HepG2 (cell line): Measurements from ENCODE around the gene MAP3K8. TPM values are rescaled to one million over a fixed set of nuclear protein-coding genes. Genes with fewer than 3 reads are reported as not detected.
A peak's percentile ranks its signal among the peaks of the same experiment; 100 is the strongest.

ENCODE experiments used
- ATAC-seq: fragments of 200-7000 bp; cut with Tn5 transposase; 3 replicates; pipeline ENCODE4 v1.9.1; 2020; ENCODE audit warnings: mild to moderate bottlenecking, moderate library complexity
- BruUV-seq: library from RNA; stranded (reverse); fragments of 400-500 nt; replicated peaks from 2 replicates; lab custom pipeline; 2021; lab: Mats Ljungman, UMichigan
- CTCF ChIA-PET: fragments of 300-600 bp; formaldehyde crosslinking; extraction: SDS; loops from one replicate; lab custom pipeline; 2021; ENCODE audit warnings: low total read pairs, inconsistent platforms, low intra/inter-chr PET ratio; lab: Yijun Ruan, JAX
- POLR2A ChIA-PET: fragments of 350-600 bp; sonication (Branson Sonifier 250); formaldehyde crosslinking; loops from one replicate; lab custom pipeline; 2020; ENCODE audit warnings: antibody characterized with exemption, inconsistent platforms; lab: Yijun Ruan, JAX
- DNase-seq: peaks from one replicate; pipeline ENCODE4 v3.0.0-alpha.2; 2015; ENCODE audit warnings: low spot score
- FAIRE-seq: peaks from 3 replicates; lab custom pipeline; 2011; peaks lifted over from hg19 to GRCh38; lab: Jason Lieb, UNC
- H2AFZ ChIP-seq: one replicate; pipeline ENCODE4 v1.6.1; 2011; ENCODE audit warnings: low read length, inconsistent platforms
- H3K27ac ChIP-seq: fragments of 300-600 bp; 3 replicates; pipeline ENCODE4 v1.8.0; 2011; ENCODE audit warnings: mixed run types, mild to moderate bottlenecking, mixed read lengths, low read length, inconsistent platforms; ENCODE audit not compliant: insufficient read depth; ENCODE audit errors: extremely low read length
- H3K27me3 ChIP-seq, 2 experiments: fragments of 200-600 bp in 1 of 2; 2 replicates in 1 of 2; 3 replicates in 1 of 2; pipeline versions ENCODE4 v1.6.0 to v1.8.0; 2011; ENCODE audit warnings: low read length in 2 of 2, mild to moderate bottlenecking in 2 of 2, moderate library complexity in 2 of 2, inconsistent platforms in 1 of 2; ENCODE audit not compliant: insufficient read depth in 2 of 2, control insufficient read depth in 1 of 2
- H3K36me3 ChIP-seq, 2 experiments: fragments of 200-600 bp in 1 of 2; replicated peaks in 1 of 2; 2 replicates in 1 of 2; 3 replicates in 1 of 2; pipeline versions ENCODE4 v1.5.1 to v1.8.0; 2011; ENCODE audit warnings: low read length in 2 of 2, inconsistent platforms in 1 of 2; ENCODE audit not compliant: insufficient read depth in 2 of 2, control insufficient read depth in 1 of 2
- H3K4me1 ChIP-seq: 2 replicates; pipeline ENCODE4 v1.5.1; 2012; ENCODE audit warnings: low read length, inconsistent platforms; ENCODE audit not compliant: insufficient read depth
- H3K4me2 ChIP-seq: 2 replicates; pipeline ENCODE4 v1.6.0; 2011; ENCODE audit warnings: low read depth, low read length, inconsistent platforms
- H3K4me3 ChIP-seq, 3 experiments: fragments of 200-600 bp in 1 of 3; sonication (generic), shearing (Covaris generic) in 1 of 3; replicated peaks in 1 of 3; 2 replicates each; pipeline ENCODE4 v1.5.1; 2011 to 2016; ENCODE audit warnings: low read length in 3 of 3, inconsistent platforms in 2 of 3, low read depth in 2 of 3, mild to moderate bottlenecking in 2 of 3, control low read depth in 1 of 3, mixed read lengths in 1 of 3; ENCODE audit not compliant: insufficient read depth in 1 of 3
- H3K79me2 ChIP-seq: one replicate; pipeline ENCODE4 v1.6.1; 2011; ENCODE audit warnings: low read length, inconsistent platforms; ENCODE audit not compliant: insufficient read depth
- H3K9ac ChIP-seq: 2 replicates; pipeline ENCODE4 v1.6.0; 2011; ENCODE audit warnings: mild to moderate bottlenecking, low read depth, low read length, inconsistent platforms; ENCODE audit not compliant: insufficient read depth
- H3K9me3 ChIP-seq: 2 replicates; pipeline ENCODE4 v1.5.1; 2012; ENCODE audit warnings: mild to moderate bottlenecking, low read length
- H4K20me1 ChIP-seq: 2 replicates; pipeline ENCODE4 v1.6.0; 2011; ENCODE audit warnings: inconsistent platforms, mild to moderate bottlenecking, low read length, moderate library complexity; ENCODE audit not compliant: insufficient read depth
- ATF7 ChIP-seq, 2 experiments: fragments of 450-650 bp in 1 of 2; sonication (generic) in 1 of 2; formaldehyde crosslinking in 1 of 2; IDR thresholded peaks; 2 replicates each; pipeline versions ENCODE4 v1.4.0 to v1.6.1; 2016 to 2020; ENCODE audit warnings: antibody characterized with exemption in 1 of 2, mild to moderate bottlenecking in 1 of 2, missing genetic modification reagents in 1 of 2
- ELF3 ChIP-seq: IDR thresholded peaks from 2 replicates; pipeline ENCODE4 v1.6.1; 2016; ENCODE audit warnings: missing genetic modification reagents, missing compliant biosample characterization
- GATAD2A ChIP-seq: IDR thresholded peaks from 2 replicates; pipeline ENCODE4 v1.6.1; 2016
- HOXA7 ChIP-seq: sonication (generic); formaldehyde crosslinking; IDR thresholded peaks from 2 replicates; pipeline ENCODE4 v1.8.1; 2022; ENCODE audit warnings: mild to moderate bottlenecking, missing genetic modification reagents, moderate library complexity
- ISX ChIP-seq: sonication (generic); formaldehyde crosslinking; conservative IDR thresholded peaks from 2 replicates; pipeline ENCODE4 v1.5.0; 2020; ENCODE audit warnings: missing genetic modification reagents
- KDM6A ChIP-seq: IDR thresholded peaks from 2 replicates; pipeline ENCODE4 v1.6.1; 2016; ENCODE audit warnings: low read depth
- NRL ChIP-seq: sonication (generic); formaldehyde crosslinking; IDR thresholded peaks from 2 replicates; pipeline ENCODE4 v1.5.0; 2020; ENCODE audit warnings: missing genetic modification reagents, mild to moderate bottlenecking, moderate library complexity, borderline replicate concordance
- SMC3 ChIP-seq: IDR thresholded peaks from 2 replicates; pipeline ENCODE4 v1.6.1; 2011; ENCODE audit warnings: low read length, improper control_type of control experiment
- ZNF230 ChIP-seq: sonication (generic); formaldehyde crosslinking; IDR thresholded peaks from 2 replicates; pipeline ENCODE4 v1.4.0; 2020; ENCODE audit warnings: mild to moderate bottlenecking, missing genetic modification reagents
- ZNF292 ChIP-seq: sonication (generic); formaldehyde crosslinking; IDR thresholded peaks from 2 replicates; pipeline ENCODE4 v1.8.1; 2022; ENCODE audit warnings: mild to moderate bottlenecking, low read depth, missing genetic modification reagents, borderline replicate concordance
- ZNF567 ChIP-seq: sonication (generic); formaldehyde crosslinking; IDR thresholded peaks from 2 replicates; pipeline ENCODE4 v1.8.1; 2023; ENCODE audit warnings: mild to moderate bottlenecking, missing genetic modification reagents, borderline replicate concordance
- WGBS: methylation state at CpG from one replicate; pipeline ENCODE4 v1.1.6; 2017; ENCODE audit warnings: low lambda C conversion rate; 5-methylcytosine and 5-hydroxymethylcytosine counted together
- in situ Hi-C: cut with HindIII; loops from 2 replicates; pipeline ENCODE4 v1.10.0; 2017; ENCODE audit warnings: low pct_unique_long_range_greater_than_20kb; ENCODE audit not compliant: extremely low pct_ligation_motif_present
- intact Hi-C: fragments of 100-400 bp; cut with micrococcal nuclease; formaldehyde crosslinking; loops from one replicate; pipeline ENCODE4 v1.10.0; 2022; ENCODE audit not compliant: unreplicated experiment
- polyA plus RNA-seq, 8 experiments: library from polyadenylated mRNA; depleted of rRNA in 3 of 8; stranded (reverse) in 7 of 8; unstranded in 1 of 8; fragments of >200 nt; fragmentation: Illumina TruSeq in 4 of 8; extraction: Trizol in 4 of 8; gene quantifications; 2 replicates each; pipeline versions ENCODE4 v1.2.1 to v1.2.3, GENCODE V29; 2011 to 2016; ENCODE audit warnings: low read depth in 4 of 8, missing spikeins in 1 of 8, mixed read lengths in 1 of 8; ENCODE audit not compliant: insufficient read depth in 1 of 8
- total RNA-seq, 5 experiments: library from RNA; depleted of rRNA; stranded (reverse); fragments of >200 nt; fragmentation: Illumina TruSeq; extraction: Trizol; gene quantifications; 2 replicates each; pipeline ENCODE4 v1.2.3, GENCODE V29; 2016; ENCODE audit warnings: low read depth in 1 of 5
- TF ChIP-seq, protein P1 (sequence below): sonication (generic); formaldehyde crosslinking; IDR thresholded peaks from 2 replicates; pipeline ENCODE4 v1.4.0; 2020; ENCODE audit warnings: missing genetic modification reagents, borderline replicate concordance
- TF ChIP-seq, protein P2 (sequence below): sonication (generic); formaldehyde crosslinking; IDR thresholded peaks from 2 replicates; pipeline ENCODE4 v1.4.0; 2020; ENCODE audit warnings: mild to moderate bottlenecking, missing genetic modification reagents

The MAP3K8 gene
- total and polyA plus RNA-seq, 2 of the 13 experiments (the other 11 are each of a cell fraction or from before 2014, with no cell fraction given), result 19.3 to 37.9 TPM

DNA sequence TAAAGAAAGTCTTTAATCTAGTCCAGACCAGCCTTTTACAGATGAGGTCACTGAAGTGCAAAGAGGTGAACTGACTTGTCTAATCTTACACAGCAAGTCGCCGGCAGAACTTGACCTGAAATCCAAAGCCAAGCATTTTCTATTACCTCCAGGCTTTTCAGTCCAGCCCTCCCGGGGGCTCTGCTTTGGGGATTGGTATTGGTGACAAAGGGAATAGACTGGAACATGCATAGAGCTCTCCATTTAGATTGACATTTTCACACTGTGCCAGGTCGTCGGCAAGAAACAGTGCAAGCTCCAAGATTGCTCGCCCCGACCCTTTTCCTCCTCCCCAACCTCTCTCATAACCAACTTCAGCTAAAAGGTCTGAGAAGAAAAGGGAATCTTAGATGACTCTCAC is 42.7 kb upstream of the MAP3K8 start:
- 44% methylated on average over 6 of the region's 7 CpGs for WGBS
- ATAC-seq (no peak), DNase-seq (no peak)
- H3K9me3 ChIP-seq, result no peaks in the 10 kb centered on the region
- no peak for TF ChIP-seq KDM6A (CRISPR knock-in tag)
- 0 out of 2 replicates have a peak, but pooled peaks have one; percentile 7 for TF ChIP-seq ATF7 (IDR thresholded peaks at IDR 0.05)
- TF ChIP-seq ATF7 (CRISPR knock-in tag; IDR thresholded peaks at IDR 0.05), result no peak
- TF ChIP-seq, all 625 proteins: peak for 1
- Histone ChIP-seq H4K20me1 (no peaks in the 10 kb centered on the region), H2AFZ (no peak overlapping the region), H3K79me2 (no peaks in the 10 kb centered on the region), H3K4me2 (no peak overlapping the region), H3K4me3 (no peak overlapping the region), H3K27me3 (peaks cover 0 to 15% of the 10 kb centered on the region in 2 experiments; a peak in 4 of 5 replicates), H3K4me1 (peaks cover 50% of the 10 kb centered on the region), H3K9ac (no peak overlapping the region), H3K27ac (no peak overlapping the region), H3K36me3 (no peaks in the 10 kb centered on the region)
- ChIA-PET CTCF (no interaction called here), POLR2A (no interaction called here)
- no TSS peak for BruUV-seq
- intact Hi-C loops, result loop anchor here (5.0 kb wide), 1 partner anchor 141 kb away; no protein-coding TSS in a partner anchor
- in situ Hi-C loops, result loop anchor here (5.0 kb wide), 1 partner anchor 196 kb away; no protein-coding TSS in a partner anchor
- no peak for FAIRE-seq

DNA sequence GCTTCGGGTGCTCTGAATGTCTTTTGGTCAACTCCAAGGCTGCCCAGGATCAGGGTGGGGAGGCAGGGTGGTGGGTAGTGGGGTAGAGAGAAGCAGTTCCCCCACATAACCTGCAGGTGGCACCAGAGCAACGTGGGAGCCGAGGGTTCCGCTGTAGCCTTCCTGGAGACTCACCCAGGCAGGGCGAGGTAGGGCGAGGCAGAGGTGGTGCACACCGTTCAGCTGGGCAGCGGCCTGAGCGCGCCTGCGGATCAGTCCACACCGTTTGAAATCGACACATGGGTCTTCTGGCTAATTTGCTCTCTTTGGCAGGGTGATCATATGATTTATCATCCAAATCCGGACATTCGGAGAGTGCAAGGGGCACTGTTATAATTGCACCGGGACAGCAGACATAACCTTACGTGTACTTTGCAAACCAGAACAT is 41.4 kb upstream of the MAP3K8 start:
- ATAC-seq, result peak; percentile 98
- Histone ChIP-seq H3K9me3 (no peaks in the 10 kb centered on the region), H3K27ac (no peak overlapping the region), H3K4me3 (peak overlapping the region in 1 of 3 experiments; percentile 53; a peak in 2 of 6 replicates), H3K4me2 (peak overlapping the region; percentile 75), H3K79me2 (no peaks in the 10 kb centered on the region), H2AFZ (no peak overlapping the region), H3K36me3 (no peaks in the 10 kb centered on the region), H3K4me1 (peaks cover 45% of the 10 kb centered on the region), H3K9ac (no peak overlapping the region), H4K20me1 (no peaks in the 10 kb centered on the region), H3K27me3 (peaks cover 0 to 15% of the 10 kb centered on the region in 2 experiments; a peak in 4 of 5 replicates)
- CTCF ChIA-PET, result interaction anchor here (1.6 to 3.1 kb wide), 2 partner anchors 142 to 199 kb away, joined by 12 to 15 read pairs; no protein-coding TSS in a partner anchor
- intact Hi-C loops (loop anchor here (1.0 to 5.0 kb wide), 2 partner anchors 140 to 199 kb away; no protein-coding TSS in a partner anchor), in situ Hi-C loops (loop anchor here (5.0 kb wide), 1 partner anchor 195 kb away; no protein-coding TSS in a partner anchor)
- FAIRE-seq, result peak; percentile 75
- 37% methylated on average over 5 of the region's 17 CpGs for WGBS
- peak; percentile 59 for DNase-seq
- POLR2A ChIA-PET, result no interaction called here
- no TSS peak for BruUV-seq
- TF ChIP-seq NRL (CRISPR knock-in tag) (peak; percentile 45; the same call in 1 of the 2 replicates), ZNF292 (CRISPR knock-in tag) (peak; percentile 63; the same call in 1 of the 2 replicates), ZNF230 (no peak), HOXA7 (CRISPR knock-in tag) (no peak), ZNF567 (CRISPR knock-in tag) (no peak), ISX (no peak), ELF3 (CRISPR knock-in tag) (0 out of 2 replicates have a peak, but pooled peaks have one; percentile 31), GATAD2A (CRISPR knock-in tag) (0 out of 2 replicates have a peak, but pooled peaks have one; percentile 46), SMC3 (peak; percentile 80)
- TF ChIP-seq, protein P1, sequence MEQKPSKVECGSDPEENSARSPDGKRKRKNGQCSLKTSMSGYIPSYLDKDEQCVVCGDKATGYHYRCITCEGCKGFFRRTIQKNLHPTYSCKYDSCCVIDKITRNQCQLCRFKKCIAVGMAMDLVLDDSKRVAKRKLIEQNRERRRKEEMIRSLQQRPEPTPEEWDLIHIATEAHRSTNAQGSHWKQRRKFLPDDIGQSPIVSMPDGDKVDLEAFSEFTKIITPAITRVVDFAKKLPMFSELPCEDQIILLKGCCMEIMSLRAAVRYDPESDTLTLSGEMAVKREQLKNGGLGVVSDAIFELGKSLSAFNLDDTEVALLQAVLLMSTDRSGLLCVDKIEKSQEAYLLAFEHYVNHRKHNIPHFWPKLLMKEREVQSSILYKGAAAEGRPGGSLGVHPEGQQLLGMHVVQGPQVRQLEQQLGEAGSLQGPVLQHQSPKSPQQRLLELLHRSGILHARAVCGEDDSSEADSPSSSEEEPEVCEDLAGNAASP, result peak; percentile 17; the same call in 1 of the 2 replicates
- TF ChIP-seq, protein P2, sequence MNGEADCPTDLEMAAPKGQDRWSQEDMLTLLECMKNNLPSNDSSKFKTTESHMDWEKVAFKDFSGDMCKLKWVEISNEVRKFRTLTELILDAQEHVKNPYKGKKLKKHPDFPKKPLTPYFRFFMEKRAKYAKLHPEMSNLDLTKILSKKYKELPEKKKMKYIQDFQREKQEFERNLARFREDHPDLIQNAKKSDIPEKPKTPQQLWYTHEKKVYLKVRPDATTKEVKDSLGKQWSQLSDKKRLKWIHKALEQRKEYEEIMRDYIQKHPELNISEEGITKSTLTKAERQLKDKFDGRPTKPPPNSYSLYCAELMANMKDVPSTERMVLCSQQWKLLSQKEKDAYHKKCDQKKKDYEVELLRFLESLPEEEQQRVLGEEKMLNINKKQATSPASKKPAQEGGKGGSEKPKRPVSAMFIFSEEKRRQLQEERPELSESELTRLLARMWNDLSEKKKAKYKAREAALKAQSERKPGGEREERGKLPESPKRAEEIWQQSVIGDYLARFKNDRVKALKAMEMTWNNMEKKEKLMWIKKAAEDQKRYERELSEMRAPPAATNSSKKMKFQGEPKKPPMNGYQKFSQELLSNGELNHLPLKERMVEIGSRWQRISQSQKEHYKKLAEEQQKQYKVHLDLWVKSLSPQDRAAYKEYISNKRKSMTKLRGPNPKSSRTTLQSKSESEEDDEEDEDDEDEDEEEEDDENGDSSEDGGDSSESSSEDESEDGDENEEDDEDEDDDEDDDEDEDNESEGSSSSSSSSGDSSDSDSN, result 0 out of 2 replicates have a peak, but pooled peaks have one; percentile 35
